Stimulated activated CD4-positive, alpha-beta T cell treated with anti-CD3 and anti-CD28 coated beads, Interleukin-4, amount 100 ng/mL, for 4 hours (primary cell): ENCODE data around the gene PNN.
"Not testable (repeated sequence)": the region's sequence is repeated elsewhere in the genome, so short reads cannot be mapped to it uniquely, and the experiment has no call there.

Source experiments
- DNase-seq, 2 experiments: peaks; one replicate each; pipeline ENCODE4 v3.0.0-alpha.2; 2020

The PNN gene

DNA sequence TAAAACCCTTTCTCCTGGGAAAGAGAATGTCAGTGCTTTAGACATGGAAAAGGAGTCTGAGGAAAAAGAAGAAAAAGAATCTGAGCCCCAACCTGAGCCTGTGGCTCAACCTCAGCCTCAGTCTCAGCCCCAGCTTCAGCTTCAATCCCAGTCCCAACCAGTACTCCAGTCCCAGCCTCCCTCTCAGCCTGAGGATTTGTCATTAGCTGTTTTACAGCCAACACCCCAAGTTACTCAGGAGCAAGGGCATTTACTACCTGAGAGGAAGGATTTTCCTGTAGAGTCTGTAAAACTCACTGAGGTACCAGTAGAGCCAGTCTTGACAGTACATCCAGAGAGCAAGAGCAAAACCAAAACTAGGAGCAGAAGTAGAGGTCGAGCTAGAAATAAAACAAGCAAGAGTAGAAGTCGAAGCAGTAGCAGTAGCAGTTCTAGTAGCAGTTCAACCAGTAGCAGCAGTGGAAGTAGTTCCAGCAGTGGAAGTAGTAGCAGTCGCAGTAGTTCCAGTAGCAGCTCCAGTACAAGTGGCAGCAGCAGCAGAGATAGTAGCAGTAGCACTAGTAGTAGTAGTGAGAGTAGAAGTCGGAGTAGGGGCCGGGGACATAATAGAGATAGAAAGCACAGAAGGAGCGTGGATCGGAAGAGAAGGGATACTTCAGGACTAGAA lies 6.1 kb downstream of the PNN start:
- DNase-seq, result no peak

DNA sequence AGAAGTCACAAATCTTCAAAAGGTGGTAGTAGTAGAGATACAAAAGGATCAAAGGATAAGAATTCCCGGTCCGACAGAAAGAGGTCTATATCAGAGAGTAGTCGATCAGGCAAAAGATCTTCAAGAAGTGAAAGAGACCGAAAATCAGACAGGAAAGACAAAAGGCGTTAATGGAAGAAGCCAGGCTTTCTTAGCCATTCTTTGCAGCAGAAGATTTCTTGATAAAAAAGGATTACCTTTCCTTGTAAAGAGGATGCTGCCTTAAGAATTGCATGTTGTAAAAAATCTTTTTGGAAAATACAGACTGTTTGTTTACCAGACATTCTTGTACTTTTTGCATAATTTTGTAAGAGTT lies 6.6 kb downstream of the PNN start:
- DNase-seq, result no peak

DNA sequence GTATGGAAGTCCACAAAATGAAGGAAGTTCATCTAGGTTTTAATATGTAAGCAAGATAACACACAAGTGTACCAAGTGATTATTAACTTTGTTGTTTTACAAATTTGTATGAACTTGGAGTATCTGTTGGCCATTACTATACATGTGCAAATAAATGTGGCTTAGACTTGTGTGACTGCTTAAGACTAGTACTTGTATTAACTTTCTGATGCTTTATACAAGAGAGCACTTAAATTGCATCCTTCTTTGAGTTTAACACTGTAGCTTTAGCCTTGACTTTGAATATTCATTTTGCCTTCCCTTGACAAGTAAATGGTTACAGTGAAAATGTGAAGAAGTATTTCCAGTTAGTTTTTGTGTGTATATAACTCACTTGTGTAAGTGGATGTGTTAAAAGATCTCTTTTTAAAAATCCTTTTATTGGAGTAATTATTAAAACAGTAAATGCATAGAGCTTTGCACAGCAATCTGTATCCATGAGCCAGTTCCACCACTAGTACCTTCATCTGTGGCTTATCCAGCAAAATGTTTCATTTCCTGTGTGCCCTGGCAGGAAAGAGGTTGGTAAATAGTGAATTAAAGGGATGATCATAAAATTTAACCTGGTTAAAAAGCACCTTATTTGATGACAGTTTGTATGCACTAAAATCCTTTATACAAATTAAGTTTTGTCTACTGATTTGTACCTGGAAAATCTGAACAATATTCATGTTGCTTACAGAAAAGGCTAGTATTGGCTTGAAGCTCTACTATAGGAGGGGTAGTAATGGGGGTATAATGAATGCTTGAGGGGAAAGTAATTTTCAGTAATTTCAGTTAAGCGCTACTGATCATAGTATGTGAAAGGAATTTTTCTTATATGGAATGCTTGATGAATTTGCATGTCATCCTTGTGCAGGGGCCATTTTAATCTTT lies 8.0 kb downstream of the PNN start:
- DNase-seq, result no peak

DNA sequence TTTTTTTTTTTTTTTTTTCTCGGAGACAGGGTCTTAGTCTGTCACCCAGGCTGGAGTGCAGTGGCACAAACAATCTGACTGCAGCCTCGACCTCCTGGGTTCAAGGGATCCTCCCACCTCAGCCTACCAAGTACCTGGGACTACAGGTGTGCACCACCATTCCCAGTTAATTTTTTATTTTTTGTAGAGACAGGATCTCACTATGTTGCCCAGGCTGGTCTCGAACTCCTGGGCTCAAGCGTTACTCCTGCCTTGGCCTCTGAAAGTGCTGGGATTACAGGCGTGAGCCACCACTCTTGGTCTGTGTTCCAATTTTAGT lies 8.6 kb downstream of the PNN start:
- DNase-seq, result not testable (repeated sequence)

DNA sequence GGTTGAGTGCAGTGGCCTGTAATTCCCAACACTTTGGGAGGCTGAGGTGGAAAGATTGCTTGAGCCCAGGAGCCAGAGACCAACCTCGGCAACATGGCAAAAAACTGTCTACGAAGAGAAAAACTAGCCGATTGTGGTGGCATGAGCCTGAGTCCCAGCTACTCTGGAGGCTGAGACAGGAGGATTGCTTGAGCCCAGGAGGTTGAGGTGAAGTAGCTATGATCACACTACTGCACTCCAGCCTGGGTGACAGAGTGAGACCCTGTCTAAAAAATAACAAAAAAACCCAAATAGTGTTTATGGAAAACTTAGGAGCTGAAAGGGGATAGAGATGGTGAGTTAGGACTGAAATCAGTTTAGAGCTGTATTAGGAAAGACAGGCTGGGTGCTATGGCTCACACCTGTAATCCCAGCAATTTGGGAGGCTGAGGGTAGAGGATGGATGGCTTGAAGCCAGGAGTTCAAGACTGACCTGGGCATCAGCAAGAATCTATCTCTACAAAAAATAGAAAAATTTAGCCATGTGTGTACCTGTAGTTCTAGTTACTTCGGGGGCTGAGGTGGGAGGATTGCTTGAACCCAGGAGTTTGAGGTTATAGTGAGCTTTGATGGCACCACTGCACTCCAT lies 9.7 kb downstream of the PNN start:
- no peak for DNase-seq

DNA sequence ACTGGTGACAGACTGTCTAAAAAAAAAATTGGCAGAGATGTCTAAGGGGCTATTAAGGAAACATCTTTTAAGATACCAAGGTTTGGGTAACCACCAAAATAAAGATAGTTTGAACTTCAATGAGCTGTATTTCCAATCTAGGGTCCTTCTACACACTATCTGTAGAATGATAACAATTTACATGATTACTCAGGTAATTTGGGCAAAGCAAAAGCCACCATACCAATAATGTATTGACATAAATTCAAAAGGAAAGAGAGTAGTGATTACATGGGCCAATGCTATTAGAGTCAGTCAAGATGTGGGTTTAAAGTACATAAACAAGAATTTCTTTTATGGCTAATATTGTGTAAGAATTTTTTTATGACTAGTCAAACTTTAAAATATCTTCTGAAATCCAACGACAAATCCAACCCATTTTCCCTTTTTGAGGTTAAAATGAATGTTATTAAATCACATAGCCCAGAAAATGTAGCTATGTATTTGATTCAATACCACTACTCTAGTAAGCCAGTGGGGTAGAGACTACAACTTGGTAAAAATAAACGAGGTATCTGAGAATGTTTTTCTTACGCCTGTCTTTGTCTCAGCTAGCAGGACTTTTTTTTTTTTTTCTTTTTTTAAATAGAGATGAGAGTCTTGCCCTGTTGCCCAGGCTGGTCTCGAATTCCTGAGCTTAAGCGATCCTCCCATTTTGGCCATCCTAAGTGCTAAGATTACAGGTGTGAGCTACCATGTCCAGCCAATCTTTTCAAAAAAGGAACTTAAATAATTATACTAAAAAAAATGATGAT lies 10.4 kb downstream of the PNN start:
- no peak for DNase-seq

DNA sequence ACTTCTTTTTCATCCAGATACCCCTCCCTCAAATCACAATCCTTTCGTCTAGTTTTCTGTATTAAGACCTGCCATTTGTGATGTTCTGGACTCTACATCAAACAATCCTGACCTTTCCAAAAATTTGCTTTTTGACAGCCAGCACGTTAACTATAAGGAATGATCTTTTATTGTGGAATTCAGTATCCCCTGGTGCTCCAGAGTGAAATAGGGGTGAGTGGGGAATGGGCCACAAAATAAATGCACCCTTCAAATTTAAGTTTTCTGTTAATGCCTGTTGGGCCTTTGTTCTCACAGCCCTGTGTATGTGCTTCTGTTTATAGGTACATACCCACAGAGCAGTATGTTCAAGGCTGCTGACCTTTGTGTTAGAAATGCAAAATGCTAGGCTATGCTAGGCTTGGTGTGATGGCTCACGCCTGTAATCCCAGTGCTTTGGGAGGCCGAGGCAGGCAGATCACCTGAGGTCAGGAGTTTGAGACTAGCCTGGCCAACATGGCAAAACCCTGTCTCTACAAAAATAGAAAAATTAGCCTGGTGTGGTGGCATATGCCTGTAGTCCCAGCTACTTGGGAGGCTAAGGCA lies 12.0 kb downstream of the PNN start:
- no peak for DNase-seq

DNA sequence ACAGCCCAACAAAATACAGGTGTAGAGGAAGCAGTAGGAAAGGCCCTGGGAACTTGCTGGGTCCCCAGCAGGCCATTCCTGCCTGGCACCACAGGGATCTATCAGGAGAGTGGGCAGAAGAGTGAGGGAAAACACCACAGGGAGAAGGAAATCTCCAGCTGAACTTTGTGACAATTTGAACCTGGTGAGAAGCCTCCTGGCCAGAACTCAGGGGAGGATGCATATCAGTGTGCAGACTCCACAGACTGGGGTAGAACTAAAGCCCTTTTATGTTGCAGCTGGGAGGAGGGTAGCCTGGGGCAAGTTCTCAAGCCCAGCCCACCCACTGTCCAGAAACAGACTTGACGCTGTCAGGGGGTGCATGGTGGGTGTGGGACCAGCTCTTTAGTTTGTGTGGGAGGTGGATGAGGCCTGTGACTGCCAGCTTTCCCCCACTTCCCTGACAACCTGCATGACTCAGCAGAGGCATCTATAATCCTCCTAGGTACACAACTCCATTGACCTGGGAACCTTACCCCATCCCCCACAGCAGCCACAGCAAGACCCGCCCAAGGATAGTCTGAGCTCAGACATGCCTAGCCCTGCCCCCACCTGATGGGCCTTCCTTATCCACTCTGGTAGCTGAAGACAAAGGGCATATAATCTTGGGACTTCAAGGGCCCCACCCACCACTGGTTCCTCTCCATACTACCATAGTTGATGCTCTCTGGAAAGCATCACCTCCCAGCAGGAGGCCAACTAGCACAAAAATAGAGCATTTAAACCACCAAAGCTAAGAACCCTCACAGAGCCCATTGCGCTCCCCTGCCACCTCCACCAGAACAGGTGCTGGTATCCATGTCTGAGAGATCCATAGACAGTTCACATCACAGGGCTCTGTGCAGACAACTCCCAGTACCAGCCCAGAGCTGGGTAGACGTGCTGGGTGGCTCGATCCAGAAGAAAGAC lies 28.9 kb downstream of the PNN start:
- no peak for DNase-seq

DNA sequence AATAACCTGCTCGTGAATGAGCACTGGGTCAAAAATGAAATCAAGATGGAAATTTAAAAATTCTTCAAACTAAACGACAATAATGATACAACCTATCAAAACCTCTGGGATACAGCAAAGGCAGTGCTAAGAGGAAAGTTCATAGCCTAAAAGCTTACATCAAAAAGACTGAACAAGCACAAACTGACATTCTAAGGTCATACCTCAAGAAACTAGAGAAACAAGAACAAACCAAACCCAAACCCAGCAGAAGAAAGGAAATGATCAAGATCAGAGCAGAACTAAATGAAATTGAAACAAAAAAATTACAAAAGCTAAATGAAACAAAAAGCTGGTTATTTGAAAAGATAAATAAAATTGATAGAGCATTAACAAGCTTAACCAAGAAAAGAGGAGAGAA lies 32.4 kb downstream of the PNN start:
- not testable (repeated sequence) for DNase-seq

DNA sequence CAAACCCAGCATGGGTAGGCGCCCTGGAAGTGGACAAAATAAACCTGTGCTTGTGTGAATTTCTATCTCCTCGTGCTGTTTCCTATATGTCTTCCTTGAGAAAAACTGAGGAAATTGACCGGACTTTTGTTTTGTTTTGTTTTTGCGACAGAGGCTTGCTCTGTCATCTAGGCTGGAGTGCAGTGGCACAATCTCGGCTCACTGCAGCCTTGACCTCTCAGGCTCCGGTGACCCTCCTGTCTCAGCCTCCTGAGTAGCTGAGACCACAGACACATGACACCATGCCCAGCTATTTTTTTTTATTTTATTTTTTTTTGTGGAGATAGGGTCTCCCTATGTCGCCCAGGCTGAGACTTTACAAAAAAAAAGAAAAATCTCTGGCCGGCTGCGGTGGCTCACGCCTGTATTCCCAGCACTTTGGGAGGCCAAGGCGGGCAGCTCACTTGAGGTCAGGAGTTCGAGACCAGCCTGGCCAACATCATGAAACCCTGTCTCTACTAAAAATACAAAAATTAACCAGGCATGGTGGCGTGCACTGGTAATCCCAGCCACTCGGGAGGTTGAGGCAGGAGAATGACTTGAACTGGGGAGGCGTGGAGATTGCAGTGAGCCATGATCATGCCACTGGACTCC lies 36.2 kb downstream of the PNN start:
- DNase-seq, result no peak

DNA sequence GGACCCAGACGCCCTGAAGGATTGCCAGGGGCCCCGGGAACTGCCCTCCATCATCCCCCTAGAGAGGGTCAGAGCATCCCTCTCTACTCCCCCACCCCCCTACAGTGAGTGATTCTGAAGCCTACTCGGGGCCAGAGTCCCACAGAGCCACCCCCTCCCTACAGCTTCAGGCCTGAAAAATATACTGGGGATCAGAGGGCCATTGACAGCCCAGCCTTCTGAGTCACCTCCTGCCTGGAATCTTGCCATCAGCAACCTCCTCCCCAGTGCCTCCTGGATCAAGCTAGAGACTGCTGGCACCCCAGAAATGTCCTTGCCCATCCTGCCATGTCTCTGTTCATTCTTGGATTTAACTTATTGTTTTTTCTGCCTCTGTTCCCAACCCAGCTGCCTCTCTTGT lies 37.0 kb downstream of the PNN start:
- no peak for DNase-seq

DNA sequence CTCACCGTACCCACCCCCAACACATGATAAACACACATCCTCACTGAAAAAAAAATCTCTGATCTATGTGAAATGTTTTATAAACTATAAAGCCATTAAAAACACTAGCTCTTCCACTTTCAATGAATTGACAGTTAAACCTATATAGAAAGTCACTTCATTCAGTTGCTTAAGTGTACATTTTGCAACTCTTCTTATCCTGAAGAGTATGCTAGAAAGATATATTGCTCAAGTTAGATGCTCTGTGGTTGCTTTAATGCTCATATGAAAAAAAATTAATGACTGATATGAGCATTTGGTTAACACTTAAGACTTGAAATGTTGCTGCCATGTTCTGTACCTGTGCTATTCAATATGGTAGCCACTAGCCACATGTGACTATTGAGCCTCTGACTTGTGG lies 37.6 kb downstream of the PNN start:
- no peak for DNase-seq

DNA sequence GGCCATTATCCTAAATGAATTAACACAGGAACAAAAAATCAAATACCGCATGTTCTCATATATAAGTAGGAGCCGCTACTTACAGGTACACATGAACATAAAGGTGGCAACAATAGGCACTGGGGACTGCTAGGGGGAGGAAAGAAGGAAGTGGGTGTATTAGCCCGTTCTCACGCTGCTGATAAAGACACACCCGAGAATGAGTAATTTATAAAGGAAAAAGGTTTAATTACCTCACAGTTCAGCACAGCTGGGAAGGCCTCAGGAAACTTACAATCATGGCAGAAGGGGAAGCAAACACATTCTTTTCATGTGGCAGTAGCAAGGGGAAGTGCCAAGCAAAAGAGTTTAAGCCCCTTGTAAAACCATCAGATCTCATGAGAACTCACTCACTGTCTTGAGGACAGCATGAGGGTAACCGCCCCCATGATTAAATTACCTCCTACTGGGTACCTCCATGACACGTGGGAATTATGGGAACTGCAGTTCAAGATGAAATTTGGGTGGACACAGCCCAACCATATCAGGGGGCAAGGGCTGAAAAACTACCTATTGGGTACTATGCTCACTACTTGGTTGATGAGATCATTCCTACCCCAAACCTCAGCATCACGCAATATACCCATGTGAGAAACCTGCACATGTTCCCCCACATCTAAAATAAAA lies 42.3 kb downstream of the PNN start:
- DNase-seq, result no peak

DNA sequence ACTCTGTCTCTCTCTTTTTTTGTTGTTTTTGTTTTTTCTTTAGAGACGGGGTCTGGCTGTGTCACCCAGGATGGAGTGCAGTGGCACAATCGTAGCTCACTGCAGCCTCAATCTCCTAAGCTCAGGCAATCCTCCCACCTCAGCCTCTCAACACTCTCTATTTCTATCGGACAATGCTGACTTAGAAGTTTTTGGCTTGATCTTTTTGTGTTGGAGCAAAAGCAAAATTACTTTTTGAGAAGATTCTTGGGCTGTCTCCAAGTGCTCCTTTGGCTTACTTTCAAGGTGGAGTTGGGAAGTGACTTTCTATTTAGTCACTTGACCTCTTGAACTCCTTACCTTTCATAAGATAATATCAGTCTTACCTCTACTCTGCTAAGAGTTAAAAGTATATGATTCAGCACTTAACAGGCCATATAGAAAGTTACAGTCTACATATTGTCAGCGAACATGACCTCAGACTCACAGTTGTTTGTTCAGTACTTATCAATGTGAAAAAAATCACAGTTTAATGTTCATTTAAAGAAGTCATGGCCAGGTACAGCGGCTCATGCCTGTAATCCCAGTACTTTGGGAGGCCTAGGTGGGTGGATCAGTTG lies 43.2 kb downstream of the PNN start:
- DNase-seq, result no peak

DNA sequence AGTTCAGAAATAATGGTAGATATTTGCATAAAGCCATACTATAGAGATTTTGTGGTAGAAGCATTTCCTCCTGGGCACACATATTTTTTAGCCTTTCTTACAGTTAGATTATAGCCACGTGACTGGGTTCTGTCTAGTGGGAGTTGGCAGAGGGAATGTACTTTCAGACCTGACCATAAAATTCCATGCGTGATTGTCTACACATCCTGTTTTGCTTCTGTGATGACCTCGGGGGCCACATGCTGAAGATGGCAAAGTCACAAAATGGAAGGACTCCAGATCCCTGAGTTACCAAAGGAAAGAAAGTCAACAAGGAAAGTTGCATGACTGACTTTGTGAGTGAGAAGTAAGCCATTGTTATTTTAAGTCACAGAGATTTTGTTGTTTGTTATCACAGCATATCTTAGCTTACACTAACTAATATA lies 44.0 kb downstream of the PNN start:
- DNase-seq, result no peak

DNA sequence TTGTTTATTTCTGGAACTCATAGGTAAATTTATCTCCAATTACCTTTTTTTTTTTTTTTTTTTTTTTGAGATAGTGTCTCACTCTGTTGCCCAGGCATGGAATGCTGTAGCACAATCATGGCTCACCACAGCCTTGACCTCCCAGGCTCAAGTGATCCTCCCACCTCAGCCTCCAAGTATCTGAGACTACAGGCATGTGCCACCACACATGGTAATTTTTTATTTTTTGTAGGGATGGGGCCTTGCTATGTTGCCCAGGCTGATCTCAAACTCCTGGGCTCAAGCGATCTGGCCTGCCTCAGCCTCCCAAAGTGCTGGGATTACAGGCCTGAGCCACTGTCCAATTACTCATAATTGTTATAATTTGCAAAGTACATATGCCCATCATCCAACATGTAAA lies 45.4 kb downstream of the PNN start:
- not testable (repeated sequence) for DNase-seq

DNA sequence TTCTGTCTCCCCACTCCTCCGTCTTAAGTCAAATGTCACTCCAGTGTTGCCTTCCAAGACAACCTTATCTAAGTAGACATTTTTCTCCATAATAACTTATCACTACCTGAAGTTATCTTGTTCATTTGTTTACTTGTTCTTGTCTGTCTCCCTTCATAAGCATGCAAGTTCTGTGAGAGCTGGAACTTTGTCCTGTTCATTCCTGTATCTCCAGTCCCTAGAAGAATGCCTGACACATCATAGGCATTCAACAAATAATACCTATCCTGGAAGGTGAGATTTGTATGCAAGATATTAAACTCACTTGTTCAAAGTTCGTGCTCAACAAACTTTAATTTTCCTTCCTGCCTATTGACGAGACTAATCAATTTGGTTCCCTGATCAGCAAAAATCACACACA lies 53.0 kb downstream of the PNN start:
- no peak for DNase-seq

DNA sequence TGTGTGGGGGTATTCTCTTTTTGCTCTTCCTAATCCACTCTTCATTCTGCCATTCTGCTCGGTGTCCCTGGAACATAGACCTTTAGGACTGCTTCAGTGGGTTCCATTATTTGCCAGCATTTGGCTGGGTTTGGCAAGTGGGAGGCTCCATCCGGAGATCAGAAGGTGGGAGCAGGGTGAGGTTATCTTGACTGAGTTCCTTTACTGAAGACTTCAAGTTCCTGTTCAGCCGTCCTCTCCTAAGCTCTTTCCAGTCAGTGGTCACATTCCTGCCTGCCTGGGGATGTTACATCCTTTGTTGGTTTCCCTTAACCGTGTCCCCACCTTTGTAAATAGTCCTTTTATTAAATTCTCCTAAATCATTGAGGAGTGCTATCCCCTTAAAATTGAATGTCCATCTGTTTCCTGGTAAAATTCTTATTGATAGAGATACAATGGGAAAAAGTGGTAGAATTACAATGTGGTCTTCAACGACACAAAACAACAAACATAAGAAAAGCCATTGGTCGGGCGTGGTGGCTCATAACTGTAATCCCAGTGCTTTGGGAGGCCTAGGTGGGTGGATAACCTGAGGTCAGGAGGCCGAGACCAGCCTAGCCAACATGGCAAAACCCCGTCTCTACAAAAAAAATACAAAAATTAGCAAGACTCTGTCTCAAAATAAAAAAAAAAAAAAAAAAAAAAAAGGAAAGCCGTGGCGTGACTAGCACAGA lies 53.6 kb downstream of the PNN start:
- no peak for DNase-seq

DNA sequence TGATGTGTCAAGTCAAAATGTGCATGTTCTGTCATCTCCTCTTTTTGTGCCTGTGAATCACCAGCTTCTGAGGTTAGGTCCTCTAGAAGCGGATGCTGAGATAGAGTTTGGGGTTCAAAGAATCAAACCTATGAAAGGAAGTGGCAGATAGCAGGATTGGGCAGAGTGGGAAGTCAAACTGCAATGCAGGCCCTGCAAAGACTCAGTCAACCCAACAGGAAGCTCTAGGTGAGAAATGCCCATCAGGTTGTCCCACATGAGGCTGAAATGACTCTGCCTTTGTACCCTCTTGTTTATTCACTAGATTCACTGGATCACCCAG lies 54.1 kb downstream of the PNN start:
- peak; percentile 25 to 58 for DNase-seq

DNA sequence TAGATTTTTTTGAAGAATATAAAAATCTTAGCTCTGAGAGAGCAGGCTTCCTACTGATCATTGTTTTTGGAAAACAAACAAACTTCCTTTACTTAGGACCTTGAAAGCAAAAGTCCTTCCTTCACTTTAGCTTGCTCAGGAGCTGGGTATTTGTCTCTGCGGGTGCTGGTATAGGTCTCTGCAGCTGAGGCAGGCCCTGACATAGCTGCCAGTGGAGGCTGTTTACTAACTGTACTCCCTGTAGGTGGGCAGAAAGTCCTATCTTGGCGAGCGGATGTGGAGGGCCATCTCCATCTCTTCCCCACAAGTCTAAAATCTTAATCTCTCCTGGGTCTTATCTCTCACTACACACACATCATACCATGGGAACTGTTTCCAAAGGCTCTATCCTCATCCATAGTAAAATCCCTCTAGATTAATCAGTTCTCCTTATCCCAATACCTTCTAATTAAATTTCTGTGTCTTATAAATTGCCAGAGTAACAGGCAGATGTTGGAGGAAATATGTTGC lies 54.6 kb downstream of the PNN start:
- no peak for DNase-seq
